Cardiac fibroblast (primary cell): ENCODE measurements around the gene PLCB4.
A peak's percentile ranks its signal among the peaks of the same experiment; 100 is the strongest.

Experiments used
- DNase-seq, 2 donors: peaks; one replicate each; pipeline versions ENCODE4 v3.0.0 to v3.0.0-alpha.2; 2010; ENCODE audit warnings: low read depth in 2 of 2
- H3K4me3 ChIP-seq, 2 donors: replicated peaks in 1 of 2; 1 replicate in 1 of 2; 2 replicates in 1 of 2; pipeline ENCODE4 v1.5.1; 2011; ENCODE audit warnings: low read depth in 2 of 2, low read length in 2 of 2, mild to moderate bottlenecking in 2 of 2, moderate library complexity in 1 of 2
- CTCF ChIP-seq: IDR thresholded peaks from one replicate; pipeline ENCODE4 v1.5.1; 2011; ENCODE audit warnings: low read depth, mild to moderate bottlenecking, low read length, inconsistent platforms

PLCB4 gene

GRCh38 chr20:9300534-9300933 is 231.6 kb downstream of the PLCB4 start:
- TF ChIP-seq CTCF, result no peak
- DNase-seq, result peak in 1 of 2 donors; percentile 14
- no peak overlapping the region for H3K4me3 ChIP-seq

GRCh38 chr20:9301129-9302090 is 232.5 kb downstream of the PLCB4 start:
- peak; percentile 69 to 87 for DNase-seq
- no peak overlapping the region for H3K4me3 ChIP-seq
- TF ChIP-seq CTCF, result no peak

GRCh38 chr20:9302091-9302462 is 233.2 kb downstream of the PLCB4 start:
- no peak overlapping the region for H3K4me3 ChIP-seq
- no peak for DNase-seq
- no peak for TF ChIP-seq CTCF

- no peak for TF ChIP-seq CTCF
- peak; percentile 77 to 88 for DNase-seq
- no peak overlapping the region for H3K4me3 ChIP-seq
These were observed 237.6 kb downstream of the PLCB4 start for GRCh38 chr20:9306521-9306920.

- no peak for TF ChIP-seq CTCF
- H3K4me3 ChIP-seq, result no peak overlapping the region
- no peak for DNase-seq
These were observed 239.2 kb downstream of the PLCB4 start for GRCh38 chr20:9308056-9308455.

GRCh38 chr20:9311132-9311531 is 242.2 kb downstream of the PLCB4 start:
- no peak for DNase-seq
- H3K4me3 ChIP-seq, result no peak overlapping the region
- TF ChIP-seq CTCF, result no peak
